Hepatic stellate cell (primary cell): ENCODE results near the gene JUND.
"Not testable (repeated sequence)": the region's sequence is repeated elsewhere in the genome, so short reads cannot be mapped to it uniquely, and the experiment has no call there.

Experiments
- DNase-seq: peaks from one replicate; pipeline ENCODE4 v3.0.0; 2011; ENCODE audit warnings: low spot score

The JUND gene

GRCh38 chr19:18281082-18282020, at the start of gene JUND:
JUND (minus strand) TSS chr19:18281622; CDS start chr19:18281484, 138 bp downstream.
- DNase-seq, result peak; percentile 96

GRCh38 chr19:18330868-18331267, 49.4 kb upstream of the JUND start:
- no peak for DNase-seq

- DNase-seq, result no peak
Observed at GRCh38 chr19:18329035-18329376, 47.6 kb upstream of the JUND start.

- DNase-seq, result peak; percentile 99
Observed at GRCh38 chr19:18328340-18329034, 47.1 kb upstream of the JUND start.

- no peak for DNase-seq
Observed at GRCh38 chr19:18326772-18327171, 45.4 kb upstream of the JUND start.

GRCh38 chr19:18324373-18324731, 42.9 kb upstream of the JUND start:
- DNase-seq, result not testable (repeated sequence)

- DNase-seq, result peak; percentile 99
Observed at GRCh38 chr19:18322759-18323460, 41.5 kb upstream of the JUND start, which contains the start of gene LSM4. LSM4 (minus strand) TSS chr19:18323076; CDS start chr19:18323020, 56 bp downstream.

GRCh38 chr19:18322318-18322758, 40.9 kb upstream of the JUND start:
- DNase-seq, result peak; percentile 80

GRCh38 chr19:18321734-18322102, 40.3 kb upstream of the JUND start:
- DNase-seq, result no peak

GRCh38 chr19:18320865-18321733, 39.7 kb upstream of the JUND start:
- no peak for DNase-seq

GRCh38 chr19:18319591-18320135, 38.2 kb upstream of the JUND start:
- no peak for DNase-seq

GRCh38 chr19:18317961-18318800, 36.8 kb upstream of the JUND start:
- DNase-seq, result no peak

- DNase-seq, result no peak
Observed at GRCh38 chr19:18313398-18313797, 32.0 kb upstream of the JUND start.

GRCh38 chr19:18312092-18312534, 30.7 kb upstream of the JUND start:
- DNase-seq, result no peak

- no peak for DNase-seq
Observed at GRCh38 chr19:18311502-18312091, 30.2 kb upstream of the JUND start.

- no peak for DNase-seq
Observed at GRCh38 chr19:18310966-18311365, 29.5 kb upstream of the JUND start.

- DNase-seq, result no peak
Observed at GRCh38 chr19:18310118-18310909, 28.9 kb upstream of the JUND start.

GRCh38 chr19:18309525-18310064, 28.2 kb upstream of the JUND start:
- no peak for DNase-seq

GRCh38 chr19:18308948-18309325, 27.5 kb upstream of the JUND start:
- DNase-seq, result no peak
